HFF-Myc (cell line): Measurements from ENCODE around the gene ABCC2.
A peak's percentile ranks its signal among the peaks of the same experiment; 100 is the strongest.

ENCODE experiments used
- DNase-seq: peaks from one replicate; pipeline ENCODE4 v3.0.0-alpha.2; 2011; ENCODE audit warnings: low read depth; ENCODE audit errors: extremely low read depth
- H3K4me3 ChIP-seq: replicated peaks from 2 replicates; pipeline ENCODE4 v1.5.1; 2011; ENCODE audit warnings: low read depth, mild to moderate bottlenecking, control low read depth, low read length
- CTCF ChIP-seq: IDR thresholded peaks from 2 replicates; pipeline ENCODE4 v1.5.1; 2012; ENCODE audit warnings: mild to moderate bottlenecking, low read depth, low read length, control low read depth; ENCODE audit errors: missing control alignments

Gene ABCC2

GRCh38 chr10:99850767-99851340, 68.4 kb downstream of the ABCC2 start:
- no peak overlapping the region for H3K4me3 ChIP-seq
- no peak for DNase-seq
- TF ChIP-seq CTCF: no peak

DNA sequence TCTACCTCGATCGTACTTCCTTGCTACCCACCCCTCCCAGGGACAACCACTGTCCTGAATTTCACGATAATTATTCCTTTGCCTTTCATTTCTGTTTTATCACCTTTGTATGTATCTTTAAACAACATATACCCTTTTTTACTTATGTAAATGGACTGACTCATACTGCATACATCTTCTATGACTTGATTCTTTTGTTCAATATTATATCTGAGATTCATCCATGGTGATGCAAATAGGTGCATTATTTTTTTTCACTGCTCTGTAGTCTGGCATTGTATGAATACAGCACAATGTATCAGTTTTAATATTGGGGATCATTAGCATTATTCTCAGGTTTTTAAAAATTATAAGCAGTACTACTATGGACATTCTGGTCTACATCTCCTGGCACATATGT, 69.4 kb downstream of the ABCC2 start:
- no peak for DNase-seq
- H3K4me3 ChIP-seq: no peak overlapping the region
- TF ChIP-seq CTCF: no peak

GRCh38 chr10:99852481-99853213, 70.2 kb downstream of the ABCC2 start:
- no peak for TF ChIP-seq CTCF
- no peak for DNase-seq
- no peak overlapping the region for H3K4me3 ChIP-seq

DNA sequence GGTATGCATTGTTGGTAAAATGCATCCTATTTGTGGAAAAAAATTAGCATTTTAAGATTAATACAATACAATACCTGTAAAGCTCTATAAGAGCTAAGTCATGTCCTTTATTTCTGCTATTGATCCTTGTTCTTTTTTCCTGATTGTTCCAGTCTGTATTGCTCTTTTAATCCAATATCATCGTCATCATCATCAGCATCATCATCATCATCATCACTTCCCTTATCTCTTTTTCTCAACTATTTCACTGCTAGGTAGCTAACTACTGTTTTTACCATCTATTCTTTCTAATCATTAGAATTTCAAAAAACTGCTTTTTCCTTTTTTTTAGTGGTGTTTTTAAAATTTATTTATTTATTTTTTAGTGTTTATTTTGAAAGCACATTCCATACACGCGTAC, 71.2 kb downstream of the ABCC2 start:
- no peak for TF ChIP-seq CTCF
- no peak for DNase-seq
- no peak overlapping the region for H3K4me3 ChIP-seq

DNA sequence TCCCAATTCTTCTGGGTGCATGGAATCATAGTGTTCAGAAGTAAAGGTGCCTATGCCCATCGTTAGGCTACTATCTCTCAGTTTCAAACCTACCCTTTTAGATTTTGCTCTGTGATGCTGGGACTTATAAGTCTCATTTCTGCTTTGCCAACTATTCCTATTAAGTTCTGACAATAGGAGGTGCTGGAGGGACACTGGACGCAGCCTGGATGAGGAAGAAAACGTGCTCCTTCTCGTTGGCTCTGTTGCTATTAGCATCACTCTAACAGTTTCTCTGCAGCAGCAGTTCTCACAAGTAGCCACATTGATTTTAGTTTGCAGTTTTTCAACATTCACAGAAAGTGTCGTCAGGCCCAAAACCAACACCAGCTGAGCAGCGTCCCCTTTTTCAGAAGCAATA, 72.4 kb downstream of the ABCC2 start:
- DNase-seq: peak; percentile 66
- H3K4me3 ChIP-seq: no peak overlapping the region
- peak; percentile 64 for TF ChIP-seq CTCF

DNA sequence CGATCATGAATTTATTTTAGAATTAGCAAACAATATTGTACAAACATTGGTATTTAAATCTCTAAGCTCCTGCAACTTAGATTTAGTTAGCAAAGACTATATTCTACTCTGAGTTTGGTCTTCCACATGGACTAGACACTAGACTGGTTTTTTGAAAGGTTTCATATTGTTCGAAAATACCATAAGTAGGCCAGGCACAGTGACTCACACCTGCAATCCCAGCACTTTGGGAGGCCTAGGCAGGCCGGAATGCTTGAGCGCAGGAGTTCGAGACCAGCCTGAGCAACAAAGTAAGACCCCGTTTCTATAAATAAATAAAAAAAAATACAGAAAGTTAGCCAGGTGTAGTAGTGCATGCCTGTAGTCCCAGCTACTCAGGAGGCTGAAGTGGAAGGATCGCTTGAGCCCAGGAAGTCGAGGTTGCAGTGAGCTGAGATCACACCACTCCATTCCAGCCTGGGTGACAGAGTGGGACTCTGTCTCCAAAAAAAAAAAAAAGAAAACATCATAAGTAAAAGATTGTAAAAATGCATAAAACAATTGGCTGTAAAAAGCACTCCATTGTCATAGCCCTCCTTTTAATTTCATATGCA, 73.1 kb downstream of the ABCC2 start:
- TF ChIP-seq CTCF: no peak
- DNase-seq: no peak
- no peak overlapping the region for H3K4me3 ChIP-seq

DNA sequence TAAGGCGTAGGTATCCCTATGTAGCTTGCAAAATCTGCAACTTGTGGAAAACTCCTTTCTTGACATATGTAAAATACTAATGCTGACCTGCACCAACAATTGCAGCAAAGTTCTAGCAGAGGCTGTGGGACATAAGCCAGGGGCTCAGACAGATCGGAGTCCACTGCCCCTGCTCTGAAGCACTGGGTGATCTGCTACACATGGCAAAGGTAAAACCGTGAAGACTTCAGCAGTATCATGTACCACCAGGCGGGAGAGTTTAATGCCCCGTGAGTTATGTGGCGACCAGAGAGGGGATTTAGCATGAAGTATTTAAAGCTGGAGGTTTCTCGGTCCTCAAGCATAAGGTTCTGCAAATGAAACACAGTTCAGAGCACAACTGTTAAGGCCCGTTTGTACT, 76.4 kb downstream of the ABCC2 start:
- no peak for DNase-seq
- no peak for TF ChIP-seq CTCF
- no peak overlapping the region for H3K4me3 ChIP-seq
